GM19468 (cell line): Measurements from ENCODE around the gene OR2T8.

ENCODE experiments used
- ATAC-seq: cut with Tn5 transposase; IDR thresholded peaks from one replicate; pipeline ENCODE4 v1.9.1; 2021; ENCODE audit warnings: mild to moderate bottlenecking, moderate library complexity, moderate number of reproducible peaks; ENCODE audit not compliant: unreplicated experiment; ENCODE audit errors: extremely low read depth

OR2T8 gene

DNA sequence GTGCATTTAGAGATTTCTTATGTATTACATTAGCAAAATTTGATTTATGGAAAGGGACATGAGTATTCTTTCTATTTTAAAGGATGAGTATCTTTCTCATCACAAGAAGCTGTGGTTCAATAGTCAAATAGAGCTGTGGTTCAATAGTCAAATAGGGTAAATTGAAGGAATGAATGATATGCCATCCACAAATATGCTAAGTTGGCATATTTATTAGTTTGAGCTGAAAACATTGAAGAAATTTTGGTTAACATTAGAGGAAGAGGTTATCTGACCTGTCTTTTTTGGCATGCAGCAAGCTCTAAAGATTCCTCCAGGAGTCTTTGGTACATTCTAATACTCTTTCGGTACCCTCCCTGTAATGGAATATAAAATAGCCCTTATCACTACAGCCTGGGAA is 33.4 kb downstream of the OR2T8 start:
- ATAC-seq = no peak

DNA sequence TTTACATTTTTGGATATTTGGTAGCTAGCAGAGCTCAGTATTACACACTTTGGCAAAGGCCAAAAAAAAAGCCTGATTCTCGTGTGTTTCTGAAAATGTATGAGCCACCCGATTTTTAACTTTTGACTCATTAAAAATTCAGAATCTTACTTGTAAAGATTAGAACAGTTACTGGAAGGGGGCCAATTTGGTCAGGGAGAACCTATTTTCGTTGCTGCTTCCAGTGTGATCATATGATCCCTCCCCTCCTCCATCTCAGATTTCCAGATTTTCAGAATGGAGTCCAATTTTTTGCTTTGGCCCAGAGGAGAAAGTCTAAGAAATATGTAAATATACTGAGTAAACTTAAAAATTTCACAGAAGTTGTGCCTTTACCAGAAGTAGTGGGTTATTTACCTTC is 41.7 kb downstream of the OR2T8 start:
- no peak for ATAC-seq

DNA sequence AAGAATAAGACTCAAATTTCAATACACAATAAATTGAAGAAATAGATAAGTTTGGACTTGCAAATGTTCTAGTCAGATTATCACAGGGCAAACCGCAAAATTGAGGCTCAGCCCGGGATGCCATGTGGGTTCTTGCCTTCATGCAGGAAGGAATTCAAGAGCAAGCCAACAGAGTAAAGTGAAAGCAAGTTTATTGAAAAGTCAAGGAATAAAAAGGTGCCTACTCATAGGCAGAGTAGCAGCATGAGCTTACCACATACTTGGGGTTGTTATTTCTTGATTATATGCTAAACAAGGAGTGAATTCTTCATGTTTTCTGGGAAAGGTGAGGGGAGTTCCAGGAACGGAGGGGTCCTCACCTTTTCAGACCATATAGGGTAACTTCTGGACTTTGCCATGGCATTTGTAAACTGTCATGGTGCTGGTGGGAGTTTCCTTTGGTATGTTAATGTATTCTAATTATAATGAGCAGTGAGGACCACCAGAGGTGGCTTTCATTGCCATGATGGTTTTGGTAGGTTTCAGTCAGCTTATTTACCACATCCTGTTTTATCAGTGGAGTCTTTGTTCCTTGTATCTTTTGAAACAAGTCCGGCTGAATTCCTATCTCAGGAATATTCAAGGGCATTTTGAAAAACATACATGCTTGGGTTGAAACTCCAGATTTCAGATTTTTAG is 43.0 kb downstream of the OR2T8 start:
- ATAC-seq = no peak

DNA sequence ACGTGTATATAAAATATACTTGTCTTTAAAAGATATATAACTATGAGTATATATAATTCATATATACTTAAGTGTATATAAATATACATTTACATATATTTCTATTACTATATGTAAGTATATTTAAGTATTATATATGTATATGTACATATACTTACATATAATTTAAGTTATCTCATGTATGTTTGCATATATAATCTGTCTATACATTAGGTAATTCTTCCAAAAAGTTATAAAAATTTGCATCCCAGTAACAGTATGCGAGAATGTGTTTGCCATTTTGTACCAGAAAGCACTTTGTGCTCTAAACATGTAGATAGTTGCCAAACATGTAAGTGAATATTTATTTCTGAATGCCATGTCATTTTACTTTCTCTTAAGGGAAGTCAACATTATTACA is 44.9 kb downstream of the OR2T8 start, which contains the start of gene OR2AK2:
Gene OR2AK2 (plus strand): TSS at position 301 of the 400 bp plus-strand sequence. CDS start 144 bp downstream, outside the sequence.
- ATAC-seq = no peak

DNA sequence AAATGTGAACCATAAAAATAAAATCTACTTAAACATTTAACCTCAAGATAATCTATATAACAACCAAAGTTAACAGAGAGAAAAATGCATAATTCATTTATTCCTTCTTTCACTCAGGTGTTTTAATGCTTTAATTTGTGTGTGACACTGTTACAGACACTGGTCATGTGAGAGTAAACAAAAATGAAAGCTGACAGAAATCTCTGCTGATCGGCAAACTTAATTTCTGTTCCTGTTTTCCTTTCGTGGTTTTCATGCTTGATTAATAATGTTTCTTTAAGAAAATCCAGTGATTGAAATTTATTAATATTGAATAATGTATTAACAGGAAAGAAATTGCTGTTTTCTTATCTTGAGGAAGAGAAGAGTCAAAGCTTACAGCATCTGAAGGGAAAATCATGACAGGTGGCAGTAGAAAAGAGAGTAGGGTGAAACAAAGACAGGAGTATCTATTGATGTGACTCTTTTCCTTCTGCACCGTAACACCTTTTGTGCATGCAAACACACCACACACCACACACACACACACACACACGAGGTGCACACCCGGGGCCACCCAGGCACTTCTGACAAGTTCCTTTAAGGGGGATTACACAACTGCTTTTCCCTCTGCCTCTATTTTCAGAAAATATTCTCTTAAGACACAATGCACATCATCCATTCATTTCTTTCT is 46.6 kb downstream of the OR2T8 start:
- ATAC-seq = peak; percentile 57
